DND-41 (cell line): ENCODE data around the gene LRRN4.

Experiments
- CTCF ChIP-seq: IDR thresholded peaks from 2 replicates; pipeline ENCODE4 v1.5.1; 2012; ENCODE audit warnings: borderline replicate concordance, low read length, moderate library complexity, mild to moderate bottlenecking; ENCODE audit not compliant: poor library complexity, severe bottlenecking; ENCODE audit errors: extremely low read depth
- EZH2 ChIP-seq: IDR thresholded peaks from 3 replicates; pipeline ENCODE4 v1.6.1; 2012; ENCODE audit warnings: borderline replicate concordance, low read depth, mild to moderate bottlenecking, moderate library complexity, low read length, inconsistent platforms; ENCODE audit not compliant: severe bottlenecking

- TF ChIP-seq EZH2 = no peak
- TF ChIP-seq CTCF = no peak
Observed at GRCh38 chr20:6099819-6100218, 46.0 kb upstream of the LRRN4 start.
